Forelimb muscle (tissue), 1 donor: Measurements from ENCODE around the gene EPOP. TPM values are rescaled to one million over a fixed set of nuclear protein-coding genes. Genes with fewer than 3 reads are reported as not detected.

Experiments used
- DNase-seq: peaks from one replicate; pipeline ENCODE4 v3.0.0-alpha.2; 2013; ENCODE audit warnings: low read depth
- polyA plus RNA-seq: library from polyadenylated mRNA; unstranded; fragments of 120-200 nt; gene quantifications from one replicate; pipeline ENCODE4 v1.2.1, GENCODE V29; 2013; ENCODE audit not compliant: insufficient read length

Gene EPOP
- polyA plus RNA-seq, result 0.51 TPM

DNA sequence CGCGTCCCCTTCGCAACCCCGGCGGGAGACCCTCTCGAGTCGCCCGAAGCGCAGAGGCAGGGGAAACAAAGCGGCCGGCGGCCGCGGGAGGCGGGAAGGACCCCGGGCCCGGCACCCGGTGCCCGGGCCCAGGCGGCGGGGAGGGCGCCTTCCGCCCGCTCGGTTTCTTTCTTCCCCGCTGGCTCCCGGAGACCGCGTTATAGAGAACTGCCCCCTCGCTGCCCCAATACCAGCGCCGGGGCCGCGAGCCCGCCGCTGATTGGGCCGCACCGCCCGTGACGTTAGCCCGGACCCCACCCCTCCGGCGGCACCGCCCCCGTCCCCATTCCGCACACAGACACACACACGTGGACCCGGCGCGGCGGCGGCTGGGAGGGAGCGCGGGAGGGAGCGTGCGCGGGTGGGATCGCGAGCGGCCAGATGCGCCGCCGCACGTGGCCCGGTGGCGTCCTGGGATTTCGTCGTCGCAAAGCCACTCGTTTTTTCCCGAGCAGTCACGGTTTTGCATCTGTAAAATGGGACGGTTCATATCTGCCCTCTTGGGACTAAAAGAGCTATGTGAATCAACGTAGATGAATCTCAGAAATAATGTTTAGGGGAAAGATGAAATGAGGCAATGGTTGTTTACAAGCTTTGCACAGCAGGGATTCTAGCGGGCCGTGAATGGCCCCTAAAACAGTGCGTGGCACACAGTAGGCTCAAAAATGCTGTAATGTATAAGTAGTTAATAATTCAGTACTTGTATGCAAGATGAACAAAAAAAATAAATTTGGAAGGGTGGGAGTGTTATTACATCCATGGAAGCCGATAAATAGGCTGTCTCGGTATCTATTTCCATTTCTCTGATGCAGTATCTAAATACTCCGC is at the start of gene EPOP:
Gene EPOP, minus strand, starts transcription at position 209 of the 867 bp plus-strand sequence. CDS start 462 bp downstream, outside the sequence.
- DNase-seq, result no peak

- no peak for DNase-seq
These were observed 47.0 kb upstream of the EPOP start for GRCh38 chr17:38721802-38722201.

- DNase-seq, result no peak
These were observed 46.2 kb upstream of the EPOP start for GRCh38 chr17:38720941-38721340.

GRCh38 chr17:38719943-38720641 is 45.3 kb upstream of the EPOP start:
- no peak for DNase-seq

DNA sequence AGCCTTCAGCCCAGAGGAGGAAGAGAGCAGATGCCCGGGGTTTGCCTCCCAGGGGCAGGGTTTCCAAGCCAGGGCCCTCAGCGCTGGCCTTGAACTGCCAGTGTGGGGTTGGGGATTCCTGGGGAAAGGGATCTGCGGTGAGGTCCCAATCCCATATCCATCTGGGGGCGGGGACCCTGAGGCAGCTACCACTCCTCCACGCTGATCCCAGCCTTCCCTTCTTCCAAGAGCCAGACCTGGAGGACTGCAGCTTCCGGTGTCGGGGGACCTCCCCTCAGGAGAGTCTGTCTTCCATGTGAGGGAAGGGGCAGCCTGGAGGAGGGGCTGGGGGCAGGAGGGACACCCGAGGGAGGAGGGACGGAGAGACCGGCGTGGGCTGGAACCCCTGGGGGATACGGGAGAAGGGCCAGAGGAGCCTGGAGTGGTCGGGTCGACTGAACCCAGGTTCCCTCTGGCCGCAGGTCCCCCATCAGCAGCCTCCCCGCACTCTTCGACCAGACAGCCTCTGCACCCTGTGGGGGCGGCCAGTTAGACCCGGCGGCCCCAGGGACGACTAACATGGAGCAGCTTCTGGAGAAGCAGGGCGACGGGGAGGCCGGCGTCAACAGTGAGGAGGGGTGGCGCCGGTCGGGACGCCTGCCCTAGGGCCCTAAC is 44.7 kb upstream of the EPOP start:
- DNase-seq, result no peak

- no peak for DNase-seq
These were observed 42.5 kb upstream of the EPOP start for GRCh38 chr17:38717139-38717745.

GRCh38 chr17:38716368-38717005 is 41.7 kb upstream of the EPOP start:
- DNase-seq, result no peak

DNA sequence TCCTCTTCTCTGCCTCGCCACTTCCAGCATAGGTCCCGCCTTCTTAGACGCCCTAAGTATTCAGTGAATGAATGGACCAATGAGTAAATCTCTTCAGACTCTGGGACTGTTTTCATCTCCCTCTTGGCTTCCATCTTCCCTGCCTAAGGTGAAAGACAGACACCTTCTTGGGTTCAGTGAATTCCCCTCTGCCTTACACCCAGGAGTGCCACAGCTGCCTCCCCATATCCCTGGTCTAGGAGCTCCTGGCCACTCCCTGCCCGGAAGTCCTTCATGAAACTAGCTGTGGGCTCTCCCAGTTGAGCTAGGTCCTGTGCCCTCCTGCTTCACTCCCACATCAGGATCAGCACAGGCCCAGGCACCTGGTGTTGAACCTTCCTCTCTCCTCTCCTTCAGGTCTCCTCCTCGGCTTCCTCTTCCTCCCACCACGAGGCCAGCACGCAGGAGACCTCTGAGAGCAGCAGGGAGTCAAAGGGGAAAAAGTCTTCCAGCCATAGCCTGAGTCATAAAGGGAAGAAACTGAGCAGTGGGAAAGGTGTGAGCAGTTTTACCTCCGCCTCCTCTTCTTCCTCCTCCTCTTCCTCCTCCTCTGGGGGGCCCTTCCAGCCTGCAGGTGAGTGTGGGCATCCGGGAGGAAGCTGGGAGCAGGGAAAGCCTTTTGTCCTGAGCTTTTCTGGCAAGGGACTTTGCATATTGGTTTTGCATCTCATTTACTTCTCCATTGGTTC is 40.6 kb upstream of the EPOP start:
- DNase-seq, result no peak

DNA sequence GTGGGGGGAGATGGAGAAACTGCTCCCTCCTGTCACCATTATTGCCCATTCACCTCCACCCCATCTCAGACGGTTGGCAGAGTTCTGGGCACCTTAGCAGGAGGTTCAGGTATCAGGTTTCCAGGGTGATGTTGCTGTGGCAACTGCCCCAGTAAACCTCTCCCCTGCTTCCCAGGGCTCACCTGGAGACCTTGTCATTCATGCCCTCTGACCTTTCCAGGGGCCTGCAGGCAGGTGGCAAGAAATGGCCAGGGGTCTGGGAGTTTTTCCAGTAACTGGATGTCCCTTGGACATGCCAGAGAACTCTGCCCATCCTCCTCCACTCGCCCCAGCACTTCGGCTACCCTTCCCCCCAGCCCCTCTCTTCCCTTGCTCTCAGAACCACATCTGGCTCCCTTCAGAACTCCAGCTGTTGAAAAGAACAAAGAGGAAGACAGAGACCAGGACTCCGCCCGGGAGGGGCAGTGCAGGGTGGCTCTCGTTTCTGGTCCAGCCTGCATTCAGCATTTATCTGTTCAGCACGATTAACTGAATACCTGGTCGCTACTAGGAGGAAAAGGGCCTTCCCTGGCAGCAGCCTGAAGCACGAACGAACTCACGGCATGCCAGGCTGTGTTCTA is 38.8 kb upstream of the EPOP start:
- no peak for DNase-seq

DNA sequence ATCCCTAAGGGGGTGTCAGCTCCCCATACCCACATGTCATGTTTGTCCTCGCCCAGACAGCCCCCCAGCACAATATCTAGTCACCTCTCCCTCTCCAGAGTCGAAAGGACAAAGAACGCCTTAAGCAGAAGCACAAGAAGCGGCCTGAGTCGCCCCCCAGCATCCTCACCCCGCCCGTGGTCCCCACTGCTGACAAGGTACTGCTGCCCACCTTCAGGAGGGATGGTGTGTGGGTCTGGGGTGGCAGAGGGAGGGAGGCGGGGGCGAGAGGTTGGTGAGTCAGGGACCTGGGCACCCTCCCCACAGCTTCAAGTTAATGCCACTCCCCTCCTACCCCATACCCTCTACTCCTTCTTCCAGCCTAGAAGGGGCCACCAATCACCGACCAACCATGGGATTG is 37.8 kb upstream of the EPOP start:
- DNase-seq, result no peak

DNA sequence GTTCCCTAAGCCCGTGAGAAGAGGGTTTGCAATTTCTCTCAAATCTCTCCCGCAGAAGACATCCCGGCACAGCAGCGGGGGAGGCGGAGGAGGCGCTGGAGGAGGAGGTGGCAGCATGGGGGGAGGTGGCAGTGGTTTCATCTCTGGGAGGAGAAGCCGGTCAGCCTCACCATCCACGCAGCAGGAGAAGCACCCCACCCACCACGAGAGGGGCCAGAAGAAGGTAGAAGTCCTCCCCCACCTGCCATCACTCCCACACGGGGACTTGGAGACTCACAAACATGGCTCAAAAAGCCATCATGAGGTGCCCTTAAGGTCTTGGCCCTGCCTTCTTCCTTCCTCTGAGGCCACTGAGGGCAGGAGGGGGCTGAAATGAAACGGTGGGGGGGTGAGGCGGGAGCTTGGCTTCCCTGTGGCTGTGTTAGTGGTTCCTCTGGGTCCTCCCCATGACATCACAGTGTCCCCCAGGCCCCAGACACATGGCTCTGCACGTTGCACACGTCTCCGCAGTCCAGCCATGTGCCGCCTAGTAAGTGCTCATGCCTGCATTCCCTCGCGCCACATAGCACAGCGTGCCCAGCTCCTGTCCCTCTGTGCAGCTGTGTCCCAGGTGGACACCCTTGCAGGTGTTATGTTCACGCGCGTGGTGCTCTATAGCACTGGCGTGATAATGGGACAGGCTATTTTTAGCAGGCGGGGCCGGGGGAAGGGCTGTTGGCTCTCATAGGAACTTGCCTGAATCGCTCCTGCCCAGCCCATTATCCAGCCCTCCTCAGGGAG is 37.2 kb upstream of the EPOP start:
- no peak for DNase-seq

DNA sequence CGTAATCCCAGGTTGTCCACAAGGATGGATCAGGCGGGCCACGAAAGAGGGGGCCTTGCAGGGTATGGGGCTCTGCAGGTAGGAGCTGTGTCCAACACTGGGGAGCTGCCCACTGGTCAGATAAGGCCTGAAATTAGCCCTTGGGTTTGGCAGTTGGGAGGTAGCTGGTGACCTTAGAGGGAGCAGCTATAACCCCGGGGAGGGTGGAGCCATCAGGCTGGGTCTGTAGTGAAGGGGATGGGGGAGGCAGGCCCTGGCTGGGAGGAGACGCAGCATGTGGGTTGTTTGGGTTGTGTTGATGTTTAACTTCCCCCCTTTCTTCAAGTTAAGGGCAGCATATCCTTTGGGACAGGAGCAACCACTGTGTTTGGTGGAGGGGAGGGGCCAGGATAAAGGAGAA is 36.2 kb upstream of the EPOP start:
- DNase-seq, result no peak

DNA sequence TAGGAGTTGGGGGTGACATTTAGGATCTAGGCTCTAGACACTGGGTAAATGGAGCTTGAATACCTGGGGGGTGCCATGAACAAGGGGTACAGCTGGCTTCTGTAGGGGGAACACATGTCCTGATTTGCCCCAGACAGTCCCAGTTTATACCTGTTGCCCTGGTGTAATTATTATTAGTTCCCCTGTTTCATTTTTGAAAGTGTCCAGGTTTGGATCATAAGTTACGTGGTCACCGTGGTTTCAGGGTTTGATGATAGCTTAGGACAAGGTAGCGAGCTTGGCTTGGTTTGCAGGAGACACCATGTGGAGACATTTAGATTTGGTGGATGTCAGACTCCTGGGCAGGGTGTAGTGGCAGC is 35.8 kb upstream of the EPOP start:
- no peak for DNase-seq

DNA sequence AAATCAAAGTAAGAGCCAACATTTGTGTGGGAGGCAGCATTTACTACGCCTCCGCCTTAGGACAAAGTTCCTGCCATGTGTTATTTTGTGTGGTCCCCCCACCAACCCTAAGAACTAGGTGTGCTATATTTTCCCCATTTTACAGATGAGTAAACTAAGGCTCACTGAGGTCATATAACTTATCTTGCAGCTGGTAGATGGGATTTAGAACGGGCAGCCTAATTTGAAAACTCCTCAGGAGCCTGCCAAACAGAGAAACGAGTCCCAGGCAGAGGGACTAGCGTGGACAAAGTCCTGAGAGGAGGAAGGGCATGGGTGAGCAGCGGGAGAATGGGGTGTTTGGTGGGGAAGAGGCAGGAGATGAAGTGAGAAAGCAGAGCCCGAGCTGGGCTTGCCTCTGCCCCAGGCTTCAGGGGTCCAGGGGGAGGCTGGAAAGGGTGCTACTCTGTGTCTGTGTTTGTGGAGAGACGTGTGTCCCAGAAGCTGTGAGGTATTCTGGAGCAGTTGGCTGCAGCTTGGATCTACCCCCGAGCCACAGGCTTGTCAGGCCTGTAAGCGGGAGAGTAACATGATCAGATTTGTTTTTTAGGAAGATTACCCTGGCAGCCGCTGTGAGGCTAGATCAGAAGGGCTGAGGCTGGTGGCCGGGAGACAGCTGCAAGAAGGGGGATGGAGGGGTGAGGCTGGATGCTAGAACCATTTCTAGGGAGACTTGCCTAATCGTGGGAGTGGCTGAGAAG is 35.3 kb upstream of the EPOP start:
- no peak for DNase-seq

- no peak for DNase-seq
These were observed 34.5 kb upstream of the EPOP start for GRCh38 chr17:38709104-38709820.

- no peak for DNase-seq
These were observed 33.1 kb upstream of the EPOP start for GRCh38 chr17:38707678-38708351.

GRCh38 chr17:38706505-38707216 is 31.9 kb upstream of the EPOP start:
- no peak for DNase-seq
